H1 (cell line): Measurements from ENCODE around the gene CELF4.

Experiments
- BACH1 ChIP-seq: IDR thresholded peaks from 2 replicates; pipeline ENCODE4 v1.6.1; 2012; ENCODE audit warnings: low read length, improper control_type of control experiment
- CTCF ChIP-seq, 3 experiments: IDR thresholded peaks; 1 replicate in 2 of 3; 2 replicates in 1 of 3; pipeline versions ENCODE4 v1.5.1 to v1.6.1; 2011; ENCODE audit warnings: low read length in 3 of 3, mild to moderate bottlenecking in 3 of 3, inconsistent platforms in 2 of 3, low read depth in 1 of 3, moderate library complexity in 1 of 3; ENCODE audit not compliant: insufficient read depth in 1 of 3; ENCODE audit errors: control extremely low read depth in 1 of 3
- E2F6 ChIP-seq: IDR thresholded peaks from 2 replicates; pipeline ENCODE4 v1.6.1; 2012; ENCODE audit warnings: inconsistent platforms
- GABPA ChIP-seq: IDR thresholded peaks from 2 replicates; pipeline ENCODE4 v1.6.1; 2011; ENCODE audit warnings: mild to moderate bottlenecking, low read length, moderate library complexity, borderline replicate concordance; ENCODE audit not compliant: insufficient read depth
- JUND ChIP-seq: IDR thresholded peaks from 2 replicates; pipeline ENCODE4 v1.6.1; 2011; ENCODE audit warnings: mild to moderate bottlenecking, improper control_type of control experiment, low read length
- POLR2A ChIP-seq, 2 experiments: IDR thresholded peaks; 1 replicate in 1 of 2; 2 replicates in 1 of 2; pipeline ENCODE4 v1.6.1; 2011; ENCODE audit warnings: low read depth in 2 of 2, low read length in 2 of 2, mild to moderate bottlenecking in 2 of 2; ENCODE audit errors: control extremely low read depth in 1 of 2
- RBBP5 ChIP-seq: IDR thresholded peaks from 2 replicates; pipeline ENCODE4 v1.7.1; 2012; ENCODE audit warnings: low read depth, mild to moderate bottlenecking, inconsistent platforms, low read length, moderate library complexity, borderline replicate concordance
- TCF12 ChIP-seq: IDR thresholded peaks from 2 replicates; pipeline ENCODE4 v1.6.1; 2011; ENCODE audit warnings: low read depth, mild to moderate bottlenecking, low read length
- YY1 ChIP-seq: IDR thresholded peaks from 2 replicates; pipeline ENCODE4 v1.6.1; 2011; ENCODE audit warnings: low read depth, mild to moderate bottlenecking, low read length

GRCh38 chr18:37570336-37570930 is 4.8 kb upstream of the CELF4 start:
- TF ChIP-seq BACH1 = no peak
- peak; percentile 66 to 75 (median 70) for TF ChIP-seq CTCF (IDR thresholded peaks at IDR 0.05; ENCODE audit: control extremely low read depth in 1 of 3, insufficient read depth in 1 of 3, low read depth in 1 of 3, low read length in 3 of 3)
- TF ChIP-seq E2F6 = no peak
- no peak for TF ChIP-seq POLR2A (IDR thresholded peaks at IDR 0.05; ENCODE audit: control extremely low read depth in 1 of 2, low read depth in 2 of 2, low read length in 2 of 2)
- TF ChIP-seq YY1 = no peak
- TF ChIP-seq RBBP5 = no peak
- no peak for TF ChIP-seq GABPA
- no peak for TF ChIP-seq JUND
- TF ChIP-seq TCF12 = no peak
